SK-N-SH (cell line): ENCODE results near the gene TPD52L3.

Experiments used
- MEF2A ChIP-seq: IDR thresholded peaks from 2 replicates; pipeline ENCODE4 v1.4.0; 2012; ENCODE audit warnings: low read depth, borderline replicate concordance
- SIN3A ChIP-seq: IDR thresholded peaks from 2 replicates; pipeline ENCODE4 v1.6.1; 2012; ENCODE audit warnings: low read depth, mild to moderate bottlenecking, low read length, moderate library complexity, borderline replicate concordance
- TAF1 ChIP-seq: IDR thresholded peaks from 2 replicates; pipeline ENCODE4 v1.6.1; 2012; ENCODE audit warnings: low read depth, mild to moderate bottlenecking, low read length, moderate library complexity, borderline replicate concordance
- TF ChIP-seq, protein P1 (sequence below): fragments of 200-600 bp; sonication (generic); IDR thresholded peaks from 2 replicates; pipeline ENCODE4 v1.6.1; 2017; ENCODE audit warnings: antibody characterized with exemption, mild to moderate bottlenecking, moderate library complexity
- TF ChIP-seq, protein P2 (sequence below): IDR thresholded peaks from 2 replicates; pipeline ENCODE4 v1.4.0; 2012; ENCODE audit warnings: low read depth, borderline replicate concordance

DNA sequence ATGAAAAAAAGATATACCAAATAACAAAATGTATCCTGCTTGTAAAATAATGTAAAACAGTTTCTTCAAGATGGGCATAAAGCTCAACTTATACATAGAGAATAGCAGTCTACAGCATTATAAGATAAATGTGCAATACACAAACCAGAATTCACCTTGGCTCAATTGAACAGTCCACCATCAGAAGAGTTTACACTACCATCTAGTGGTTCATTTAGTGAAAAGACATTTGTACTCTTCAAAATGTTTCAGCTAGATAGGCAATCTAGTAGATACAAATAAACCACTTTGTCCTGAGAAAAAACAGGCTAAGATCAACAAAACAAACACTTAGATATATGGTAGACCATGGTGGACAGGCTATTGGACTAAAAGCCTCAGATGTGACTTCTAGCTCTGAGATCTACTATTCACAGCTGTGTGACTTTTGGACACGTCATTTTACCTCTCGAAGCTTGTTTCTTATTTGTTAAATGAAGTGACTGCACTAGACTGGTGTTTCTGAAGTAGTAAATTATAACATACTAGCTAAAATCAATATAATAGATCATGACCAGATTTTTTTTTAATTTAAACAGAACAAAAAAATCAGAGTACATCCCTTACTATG is 22.1 kb upstream of the TPD52L3 start:
- TF ChIP-seq TAF1: no peak
- TF ChIP-seq, protein P1, sequence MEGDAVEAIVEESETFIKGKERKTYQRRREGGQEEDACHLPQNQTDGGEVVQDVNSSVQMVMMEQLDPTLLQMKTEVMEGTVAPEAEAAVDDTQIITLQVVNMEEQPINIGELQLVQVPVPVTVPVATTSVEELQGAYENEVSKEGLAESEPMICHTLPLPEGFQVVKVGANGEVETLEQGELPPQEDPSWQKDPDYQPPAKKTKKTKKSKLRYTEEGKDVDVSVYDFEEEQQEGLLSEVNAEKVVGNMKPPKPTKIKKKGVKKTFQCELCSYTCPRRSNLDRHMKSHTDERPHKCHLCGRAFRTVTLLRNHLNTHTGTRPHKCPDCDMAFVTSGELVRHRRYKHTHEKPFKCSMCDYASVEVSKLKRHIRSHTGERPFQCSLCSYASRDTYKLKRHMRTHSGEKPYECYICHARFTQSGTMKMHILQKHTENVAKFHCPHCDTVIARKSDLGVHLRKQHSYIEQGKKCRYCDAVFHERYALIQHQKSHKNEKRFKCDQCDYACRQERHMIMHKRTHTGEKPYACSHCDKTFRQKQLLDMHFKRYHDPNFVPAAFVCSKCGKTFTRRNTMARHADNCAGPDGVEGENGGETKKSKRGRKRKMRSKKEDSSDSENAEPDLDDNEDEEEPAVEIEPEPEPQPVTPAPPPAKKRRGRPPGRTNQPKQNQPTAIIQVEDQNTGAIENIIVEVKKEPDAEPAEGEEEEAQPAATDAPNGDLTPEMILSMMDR: peak; percentile 66
- TF ChIP-seq SIN3A: no peak
- TF ChIP-seq, protein P2, sequence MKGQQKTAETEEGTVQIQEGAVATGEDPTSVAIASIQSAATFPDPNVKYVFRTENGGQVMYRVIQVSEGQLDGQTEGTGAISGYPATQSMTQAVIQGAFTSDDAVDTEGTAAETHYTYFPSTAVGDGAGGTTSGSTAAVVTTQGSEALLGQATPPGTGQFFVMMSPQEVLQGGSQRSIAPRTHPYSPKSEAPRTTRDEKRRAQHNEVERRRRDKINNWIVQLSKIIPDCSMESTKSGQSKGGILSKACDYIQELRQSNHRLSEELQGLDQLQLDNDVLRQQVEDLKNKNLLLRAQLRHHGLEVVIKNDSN: no peak
- no peak for TF ChIP-seq MEF2A
